SHP77 (cell line): Measurements from ENCODE around the gene MIR17HG.
"Not testable (repeated sequence)": the region's sequence is repeated elsewhere in the genome, so short reads cannot be mapped to it uniquely, and the experiment has no call there.

ENCODE experiments used
- DNase-seq, 2 experiments: peaks; one replicate each; lab custom pipeline; 2025; lab: John Stamatoyannopoulos, UW

MIR17HG gene

GRCh38 chr13:91347202-91347995 is at the start of gene MIR17HG:
Gene MIR17HG (plus strand): TSS chr13:91347687.
- peak; percentile 90 to 98 for DNase-seq

- no peak for DNase-seq
These were observed 49.4 kb upstream of the MIR17HG start for GRCh38 chr13:91298060-91298459.

- no peak for DNase-seq
These were observed 45.4 kb upstream of the MIR17HG start for GRCh38 chr13:91302111-91302510.

- no peak for DNase-seq
These were observed 44.5 kb upstream of the MIR17HG start for GRCh38 chr13:91303031-91303430.

GRCh38 chr13:91304741-91305140 is 42.7 kb upstream of the MIR17HG start:
- no peak for DNase-seq

- no peak for DNase-seq
These were observed 41.8 kb upstream of the MIR17HG start for GRCh38 chr13:91305652-91306051.

GRCh38 chr13:91307887-91308286 is 39.6 kb upstream of the MIR17HG start:
- no peak for DNase-seq

GRCh38 chr13:91308299-91308698 is 39.2 kb upstream of the MIR17HG start:
- DNase-seq: no peak

- no peak for DNase-seq
These were observed 36.0 kb upstream of the MIR17HG start for GRCh38 chr13:91311491-91311890.

- no peak for DNase-seq
These were observed 35.2 kb upstream of the MIR17HG start for GRCh38 chr13:91312324-91312723.

- peak in 1 of 2 experiments; percentile 27 for DNase-seq
These were observed 34.4 kb upstream of the MIR17HG start for GRCh38 chr13:91313103-91313502.

- no peak for DNase-seq
These were observed 33.9 kb upstream of the MIR17HG start for GRCh38 chr13:91313581-91313980.

- DNase-seq: no peak
These were observed 32.6 kb upstream of the MIR17HG start for GRCh38 chr13:91314888-91315287.

GRCh38 chr13:91318886-91319285 is 28.6 kb upstream of the MIR17HG start:
- DNase-seq: no peak

- no peak for DNase-seq
These were observed 27.5 kb upstream of the MIR17HG start for GRCh38 chr13:91319996-91320395.

- DNase-seq: not testable (repeated sequence)
These were observed 26.5 kb upstream of the MIR17HG start for GRCh38 chr13:91320990-91321389.

- DNase-seq: no peak
These were observed 24.1 kb upstream of the MIR17HG start for GRCh38 chr13:91323349-91323748.

- no peak for DNase-seq
These were observed 21.3 kb upstream of the MIR17HG start for GRCh38 chr13:91326146-91326545.

- no peak for DNase-seq
These were observed 18.8 kb upstream of the MIR17HG start for GRCh38 chr13:91328726-91329125.

- no peak for DNase-seq
These were observed 17.8 kb upstream of the MIR17HG start for GRCh38 chr13:91329733-91330132.

GRCh38 chr13:91331047-91331915 is 16.2 kb upstream of the MIR17HG start:
- no peak for DNase-seq

- DNase-seq: no peak
These were observed 1.4 kb upstream of the MIR17HG start for GRCh38 chr13:91346062-91346461.

GRCh38 chr13:91346850-91347201 is 661 bp upstream of the MIR17HG start:
- DNase-seq: peak; percentile 71 to 73
